CD14-positive monocyte (primary cell): ENCODE results near the gene RHOF. TPM values are rescaled to one million over a fixed set of nuclear protein-coding genes. Genes with fewer than 3 reads are reported as not detected.

Experiments
- DNase-seq, 3 donors: peaks; one replicate each; pipeline ENCODE4 v3.0.0-alpha.2; 2011 to 2022
- H2AFZ ChIP-seq: 2 replicates; pipeline ENCODE4 v1.6.0; 2012; ENCODE audit warnings: mild to moderate bottlenecking, low read depth, low read length, inconsistent platforms; ENCODE audit not compliant: insufficient read depth, poor library complexity, severe bottlenecking
- H3K27ac ChIP-seq, 2 donors: 1 replicate in 1 of 2; 2 replicates in 1 of 2; pipeline ENCODE4 v1.5.1; 2012 to 2013; ENCODE audit warnings: low read length in 2 of 2, control low read depth in 1 of 2, inconsistent platforms in 1 of 2, low read depth in 1 of 2, mild to moderate bottlenecking in 1 of 2
- H3K27me3 ChIP-seq, 2 donors: one replicate each; pipeline versions ENCODE4 v1.6.0 to v1.6.1; 2011 to 2013; ENCODE audit warnings: low read length in 2 of 2; ENCODE audit not compliant: control insufficient read depth in 2 of 2, insufficient read depth in 2 of 2
- H3K36me3 ChIP-seq, 2 donors: replicated peaks in 1 of 2; 1 replicate in 1 of 2; 2 replicates in 1 of 2; pipeline versions ENCODE4 v1.5.1 to v1.6.1; 2012 to 2013; ENCODE audit warnings: low read length in 2 of 2, control low read depth in 1 of 2, inconsistent platforms in 1 of 2, mild to moderate bottlenecking in 1 of 2; ENCODE audit not compliant: insufficient read depth in 2 of 2, control insufficient read depth in 1 of 2
- H3K4me1 ChIP-seq, 2 donors: 1 replicate in 1 of 2; 2 replicates in 1 of 2; pipeline versions ENCODE4 v1.5.1 to v1.6.1; 2012 to 2013; ENCODE audit warnings: low read length in 2 of 2, control low read depth in 1 of 2, inconsistent platforms in 1 of 2, mild to moderate bottlenecking in 1 of 2, moderate library complexity in 1 of 2; ENCODE audit not compliant: insufficient read depth in 2 of 2, control insufficient read depth in 1 of 2
- H3K4me2 ChIP-seq: replicated peaks from 2 replicates; pipeline ENCODE3; 2012; ENCODE audit warnings: low read length, moderate library complexity, mild to moderate bottlenecking; ENCODE audit not compliant: poor library complexity, severe bottlenecking; ENCODE audit errors: extremely low read depth
- H3K4me3 ChIP-seq, 3 experiments: fragments of 200-600 bp in 1 of 3; sonication (generic) in 1 of 3; replicated peaks in 1 of 3; 1 replicate in 2 of 3; 2 replicates in 1 of 3; pipeline ENCODE4 v1.5.1; 2011 to 2013; ENCODE audit warnings: low read length in 3 of 3, mild to moderate bottlenecking in 3 of 3, control low read depth in 2 of 3, low read depth in 2 of 3, inconsistent platforms in 1 of 3, moderate library complexity in 1 of 3
- H3K79me2 ChIP-seq: 2 replicates; pipeline ENCODE4 v1.6.0; 2012; ENCODE audit warnings: mild to moderate bottlenecking, control low read depth, inconsistent platforms, low read length, moderate library complexity; ENCODE audit not compliant: insufficient read depth
- H3K9ac ChIP-seq: 2 replicates; pipeline ENCODE4 v1.6.0; 2017; ENCODE audit warnings: low read length, mild to moderate bottlenecking; ENCODE audit not compliant: insufficient read depth, poor library complexity, severe bottlenecking
- H3K9me3 ChIP-seq, 2 donors: replicated peaks in 1 of 2; 1 replicate in 1 of 2; 2 replicates in 1 of 2; pipeline versions ENCODE4 v1.5.1 to v1.6.1; 2012 to 2013; ENCODE audit warnings: low read length in 2 of 2, control low read depth in 1 of 2; ENCODE audit not compliant: control insufficient read depth in 1 of 2, insufficient read depth in 1 of 2
- H4K20me1 ChIP-seq: 2 replicates; pipeline ENCODE4 v1.6.0; 2012; ENCODE audit warnings: mild to moderate bottlenecking, low read length, control low read depth, moderate library complexity; ENCODE audit not compliant: insufficient read depth
- H3K27ac Mint-ChIP-seq, 7 donors: one replicate each; pipeline ENCODE4 v1.8.0; 2020; ENCODE audit warnings: mild to moderate bottlenecking in 7 of 7, mixed read lengths in 7 of 7, moderate library complexity in 6 of 7, inconsistent platforms in 2 of 7
- H3K27me3 Mint-ChIP-seq, 3 donors: one replicate each; pipeline ENCODE4 v1.8.0; 2021 to 2022; ENCODE audit warnings: low read depth in 3 of 3, mild to moderate bottlenecking in 3 of 3, mixed read lengths in 3 of 3, moderate library complexity in 3 of 3, inconsistent platforms in 1 of 3
- H3K36me3 Mint-ChIP-seq, 2 donors: one replicate each; pipeline ENCODE4 v1.8.0; 2020; ENCODE audit warnings: mixed read lengths in 2 of 2, inconsistent platforms in 1 of 2, mild to moderate bottlenecking in 1 of 2
- H3K4me1 Mint-ChIP-seq: one replicate; pipeline ENCODE4 v1.8.0; 2020; ENCODE audit warnings: mild to moderate bottlenecking, mixed read lengths
- H3K4me3 Mint-ChIP-seq, 2 donors: one replicate each; pipeline ENCODE4 v1.8.0; 2020; ENCODE audit warnings: mild to moderate bottlenecking in 2 of 2, mixed read lengths in 2 of 2, moderate library complexity in 1 of 2
- H3K9me3 Mint-ChIP-seq, 7 donors: one replicate each; pipeline ENCODE4 v1.8.0; 2020 to 2022; ENCODE audit warnings: mixed read lengths in 7 of 7, mild to moderate bottlenecking in 6 of 7, moderate library complexity in 6 of 7, inconsistent platforms in 2 of 7
- WGBS: methylation state at CpG from one replicate; pipeline ENCODE4 v1.1.5; 2013; ENCODE audit warnings: missing lambda C conversion rate; ENCODE audit not compliant: insufficient coverage; 5-methylcytosine and 5-hydroxymethylcytosine counted together
- intact Hi-C, 2 donors: fragments of 100-400 bp; cut with micrococcal nuclease; formaldehyde crosslinking; loops; one replicate each; pipeline versions ENCODE4 v1.15.0 to v1.15.1; 2023
- polyA plus RNA-seq, 3 donors: library from polyadenylated mRNA; depleted of rRNA in 1 of 3; unstranded in 2 of 3; stranded (reverse) in 1 of 3; fragments of 300-500 nt in 2 of 3; fragments of >200 nt in 1 of 3; fragmentation: Illumina TruSeq in 2 of 3; gene quantifications; 1 replicate in 2 of 3; 2 replicates in 1 of 3; pipeline ENCODE4 v1.2.3, GENCODE V29; 2012 to 2021
- TF ChIP-seq, protein P1 (sequence below): fragments of 200-600 bp; IDR thresholded peaks from one replicate; pipeline ENCODE4 v1.8.0; 2022; ENCODE audit warnings: antibody characterized with exemption, mild to moderate bottlenecking

RHOF gene
- polyA plus RNA-seq, 3 donors, result 7.1 to 25.9 (median 13.6) TPM

DNA sequence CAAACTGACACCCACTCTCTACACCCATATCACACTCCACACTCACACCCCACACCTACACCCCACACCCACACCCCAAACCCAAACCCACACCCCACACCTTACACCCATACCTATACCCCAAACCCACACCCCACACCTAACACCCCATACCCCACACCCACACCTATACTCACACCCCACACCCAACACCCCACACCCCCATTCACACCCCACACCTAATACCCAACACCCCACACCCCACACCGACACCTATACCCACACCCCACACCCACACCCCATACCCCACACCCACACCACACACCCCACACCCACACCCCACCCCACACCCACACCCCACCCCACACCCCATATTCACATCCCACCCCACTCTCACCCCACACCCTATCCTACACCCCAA lies 42.5 kb downstream of the RHOF start:
- no peak for DNase-seq
- H3K79me2 ChIP-seq, result no peaks in the 10 kb centered on the region
- no peaks in the 10 kb centered on the region for H3K4me1 ChIP-seq
- no peaks in the 10 kb centered on the region for H3K9me3 ChIP-seq
- no peak overlapping the region for H3K27ac Mint-ChIP-seq
- H3K4me3 Mint-ChIP-seq, result no peak overlapping the region
- H4K20me1 ChIP-seq, result no peaks in the 10 kb centered on the region
- peaks cover 0 to 3% of the 10 kb centered on the region in 2 donors for H3K36me3 ChIP-seq
- H3K4me2 ChIP-seq, result no peak overlapping the region
- H3K9ac ChIP-seq, result no peak overlapping the region
- H3K27ac ChIP-seq, result no peak overlapping the region
- H2AFZ ChIP-seq, result no peak overlapping the region
- H3K27me3 Mint-ChIP-seq, result no peaks in the 10 kb centered on the region
- TF ChIP-seq, protein P1, sequence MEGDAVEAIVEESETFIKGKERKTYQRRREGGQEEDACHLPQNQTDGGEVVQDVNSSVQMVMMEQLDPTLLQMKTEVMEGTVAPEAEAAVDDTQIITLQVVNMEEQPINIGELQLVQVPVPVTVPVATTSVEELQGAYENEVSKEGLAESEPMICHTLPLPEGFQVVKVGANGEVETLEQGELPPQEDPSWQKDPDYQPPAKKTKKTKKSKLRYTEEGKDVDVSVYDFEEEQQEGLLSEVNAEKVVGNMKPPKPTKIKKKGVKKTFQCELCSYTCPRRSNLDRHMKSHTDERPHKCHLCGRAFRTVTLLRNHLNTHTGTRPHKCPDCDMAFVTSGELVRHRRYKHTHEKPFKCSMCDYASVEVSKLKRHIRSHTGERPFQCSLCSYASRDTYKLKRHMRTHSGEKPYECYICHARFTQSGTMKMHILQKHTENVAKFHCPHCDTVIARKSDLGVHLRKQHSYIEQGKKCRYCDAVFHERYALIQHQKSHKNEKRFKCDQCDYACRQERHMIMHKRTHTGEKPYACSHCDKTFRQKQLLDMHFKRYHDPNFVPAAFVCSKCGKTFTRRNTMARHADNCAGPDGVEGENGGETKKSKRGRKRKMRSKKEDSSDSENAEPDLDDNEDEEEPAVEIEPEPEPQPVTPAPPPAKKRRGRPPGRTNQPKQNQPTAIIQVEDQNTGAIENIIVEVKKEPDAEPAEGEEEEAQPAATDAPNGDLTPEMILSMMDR, result no peak
- no peaks in the 10 kb centered on the region for H3K27me3 ChIP-seq
- H3K36me3 Mint-ChIP-seq, result no peaks in the 10 kb centered on the region
- H3K4me3 ChIP-seq, result no peak overlapping the region
- intact Hi-C loops, result no loop called here
- no peaks in the 10 kb centered on the region for H3K9me3 Mint-ChIP-seq
- peaks cover 11% of the 10 kb centered on the region for H3K4me1 Mint-ChIP-seq
- no CpG with 5 or more reads among the region's 1 CpG for WGBS

DNA sequence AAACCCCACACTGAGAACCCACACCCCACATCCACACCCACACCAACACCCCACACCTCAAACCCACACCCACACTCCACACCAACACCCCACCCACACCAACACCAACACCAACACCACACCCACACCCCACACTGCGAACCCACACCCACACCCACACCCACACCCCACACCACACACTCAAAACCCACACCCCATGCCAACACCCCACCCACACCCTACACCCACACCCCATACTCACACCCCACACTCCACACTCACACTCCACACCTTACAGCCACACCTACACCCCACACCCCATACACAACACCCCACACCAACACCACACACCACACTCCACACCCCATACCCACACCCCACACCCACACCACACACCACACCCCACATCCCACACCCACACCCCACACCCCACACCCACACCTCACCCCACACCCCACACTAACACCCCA lies 43.0 kb downstream of the RHOF start:
- H3K9me3 Mint-ChIP-seq, result no peaks in the 10 kb centered on the region
- H3K4me3 ChIP-seq, result no peak overlapping the region
- H3K4me2 ChIP-seq, result no peak overlapping the region
- H3K27ac Mint-ChIP-seq, result no peak overlapping the region
- no peak overlapping the region for H3K27ac ChIP-seq
- H3K36me3 ChIP-seq, result peaks cover 0 to 3% of the 10 kb centered on the region in 2 donors
- no peak for DNase-seq
- no peaks in the 10 kb centered on the region for H3K4me1 ChIP-seq
- no CpG with 5 or more reads among the region's 1 CpG for WGBS
- H3K9ac ChIP-seq, result no peak overlapping the region
- H2AFZ ChIP-seq, result no peak overlapping the region
- H3K4me1 Mint-ChIP-seq, result peaks cover 11% of the 10 kb centered on the region
- TF ChIP-seq, protein P1, result no peak
- no peaks in the 10 kb centered on the region for H3K36me3 Mint-ChIP-seq
- no peaks in the 10 kb centered on the region for H3K27me3 Mint-ChIP-seq
- no peaks in the 10 kb centered on the region for H3K79me2 ChIP-seq
- no peaks in the 10 kb centered on the region for H3K9me3 ChIP-seq
- intact Hi-C loops, result no loop called here
- H3K27me3 ChIP-seq, result no peaks in the 10 kb centered on the region
- H3K4me3 Mint-ChIP-seq, result no peak overlapping the region
- no peaks in the 10 kb centered on the region for H4K20me1 ChIP-seq
